H9 (cell line): ENCODE measurements around the gene TUBD1. TPM values are rescaled to one million over a fixed set of nuclear protein-coding genes. Genes with fewer than 3 reads are reported as not detected.

Experiments used
- DNase-seq: peaks from one replicate; pipeline ENCODE4 v3.0.0-alpha.2; 2017
- H2AFZ ChIP-seq: one replicate; pipeline ENCODE4 v1.6.1; 2013; ENCODE audit warnings: mild to moderate bottlenecking, low read length, control low read depth, moderate library complexity
- H2AK5ac ChIP-seq: 2 replicates; pipeline ENCODE4 v1.6.1; 2013; ENCODE audit warnings: low read length, control low read depth, mixed read lengths; ENCODE audit not compliant: insufficient read length
- H2BK120ac ChIP-seq: one replicate; pipeline ENCODE4 v1.6.1; 2013; ENCODE audit warnings: low read depth, mild to moderate bottlenecking, low read length, control low read depth, inconsistent platforms; ENCODE audit not compliant: poor library complexity, severe bottlenecking
- H2BK12ac ChIP-seq: 2 replicates; pipeline ENCODE4 v1.6.1; 2013; ENCODE audit warnings: low read length, control low read depth, mixed read lengths, low read depth; ENCODE audit not compliant: insufficient read length
- H2BK15ac ChIP-seq: 2 replicates; pipeline ENCODE4 v1.6.1; 2013; ENCODE audit warnings: low read depth, low read length, control low read depth
- H2BK20ac ChIP-seq: one replicate; pipeline ENCODE4 v1.6.1; 2013; ENCODE audit warnings: low read depth, mild to moderate bottlenecking, low read length, control low read depth, inconsistent platforms; ENCODE audit not compliant: poor library complexity, severe bottlenecking
- H2BK5ac ChIP-seq: 2 replicates; pipeline ENCODE4 v1.6.1; 2013; ENCODE audit warnings: low read length, control low read depth, mixed read lengths; ENCODE audit not compliant: insufficient read length
- H3K14ac ChIP-seq: 2 replicates; pipeline ENCODE4 v1.6.1; 2013; ENCODE audit warnings: low read length, control low read depth; ENCODE audit not compliant: insufficient read depth
- H3K18ac ChIP-seq: 2 replicates; pipeline ENCODE4 v1.6.1; 2013; ENCODE audit warnings: low read depth, mild to moderate bottlenecking, mixed read lengths, low read length, control low read depth; ENCODE audit not compliant: insufficient read length
- H3K23ac ChIP-seq: 2 replicates; pipeline ENCODE4 v1.6.1; 2013; ENCODE audit warnings: low read length, control low read depth, mixed read lengths, low read depth; ENCODE audit not compliant: insufficient read length
- H3K23me2 ChIP-seq: 2 replicates; pipeline ENCODE4 v1.6.1; 2013; ENCODE audit warnings: low read depth, mild to moderate bottlenecking, mixed read lengths, low read length, control low read depth; ENCODE audit not compliant: insufficient read length, poor library complexity, severe bottlenecking
- H3K27ac ChIP-seq: 2 replicates; pipeline ENCODE4 v1.5.1; 2013; ENCODE audit warnings: low read length, control low read depth, mixed read lengths, low read depth; ENCODE audit not compliant: insufficient read length
- H3K27me3 ChIP-seq: 2 replicates; pipeline ENCODE4 v1.6.1; 2013; ENCODE audit warnings: low read length, control low read depth, inconsistent platforms; ENCODE audit not compliant: insufficient read depth
- H3K4ac ChIP-seq: 2 replicates; pipeline ENCODE4 v1.6.1; 2013; ENCODE audit warnings: low read depth, mild to moderate bottlenecking, control low read depth, inconsistent platforms, low read length, moderate library complexity
- H3K4me1 ChIP-seq: 2 replicates; pipeline ENCODE4 v1.6.1; 2013; ENCODE audit warnings: low read length, control low read depth, inconsistent platforms; ENCODE audit not compliant: insufficient read depth
- H3K4me2 ChIP-seq: 2 replicates; pipeline ENCODE4 v1.6.1; 2013; ENCODE audit warnings: low read length, control low read depth, mixed read lengths; ENCODE audit not compliant: insufficient read length, insufficient read depth
- H3K56ac ChIP-seq: 2 replicates; pipeline ENCODE4 v1.6.1; 2013; ENCODE audit warnings: low read depth, mild to moderate bottlenecking, mixed read lengths, low read length, control low read depth; ENCODE audit not compliant: insufficient read length
- H3K79me1 ChIP-seq: 2 replicates; pipeline ENCODE4 v1.6.1; 2013; ENCODE audit warnings: low read depth, mild to moderate bottlenecking, moderate library complexity, low read length, control low read depth, inconsistent platforms; ENCODE audit not compliant: insufficient read depth, poor library complexity, severe bottlenecking
- H3K79me2 ChIP-seq: 2 replicates; pipeline ENCODE4 v1.6.1; 2013; ENCODE audit warnings: low read length, control low read depth, inconsistent platforms; ENCODE audit not compliant: insufficient read depth
- H3K9ac ChIP-seq: 2 replicates; pipeline ENCODE4 v1.6.1; 2013; ENCODE audit warnings: low read length, control low read depth, mixed read lengths; ENCODE audit not compliant: insufficient read length; ENCODE audit errors: extremely low read depth
- H3K9me3 ChIP-seq: one replicate; pipeline ENCODE4 v1.6.1; 2013; ENCODE audit warnings: low read depth, low read length, inconsistent platforms; ENCODE audit not compliant: control insufficient read depth
- H3T11ph ChIP-seq: one replicate; pipeline ENCODE4 v1.6.1; 2013; ENCODE audit warnings: mild to moderate bottlenecking, low read length, control low read depth, inconsistent platforms
- H4K20me1 ChIP-seq: one replicate; pipeline ENCODE4 v1.6.1; 2013; ENCODE audit not compliant: control insufficient read depth, insufficient read length, insufficient read depth
- H4K5ac ChIP-seq: 2 replicates; pipeline ENCODE4 v1.6.1; 2013; ENCODE audit warnings: low read depth, mild to moderate bottlenecking, mixed read lengths, low read length, control low read depth; ENCODE audit not compliant: insufficient read length
- H4K8ac ChIP-seq: replicated peaks from 2 replicates; pipeline ENCODE4 v1.6.1; 2013; ENCODE audit warnings: low read length, control low read depth, mixed read lengths, low read depth; ENCODE audit not compliant: insufficient read length
- H4K91ac ChIP-seq: 2 replicates; pipeline ENCODE4 v1.6.1; 2013; ENCODE audit warnings: low read depth, mild to moderate bottlenecking, moderate library complexity, mixed read lengths, low read length, control low read depth; ENCODE audit not compliant: insufficient read length
- H3K27ac Mint-ChIP-seq, 3 experiments: 2 replicates in 2 of 3; 3 replicates in 1 of 3; pipeline ENCODE4 v1.8.0; 2020 to 2021; ENCODE audit warnings: mixed read lengths in 3 of 3, mild to moderate bottlenecking in 1 of 3, moderate library complexity in 1 of 3
- H3K27me3 Mint-ChIP-seq: 2 replicates; pipeline ENCODE4 v1.8.0; 2021; ENCODE audit warnings: low read depth, mild to moderate bottlenecking, moderate library complexity, mixed read lengths
- H3K36me3 Mint-ChIP-seq, 3 experiments: 2 replicates in 2 of 3; 3 replicates in 1 of 3; pipeline ENCODE4 v1.8.0; 2020 to 2021; ENCODE audit warnings: low read depth in 3 of 3, mixed read lengths in 3 of 3; ENCODE audit not compliant: insufficient read depth in 1 of 3
- H3K4me1 Mint-ChIP-seq, 2 experiments: 2 replicates each; pipeline ENCODE4 v1.8.0; 2020; ENCODE audit warnings: mixed read lengths in 2 of 2
- H3K4me3 Mint-ChIP-seq, 2 experiments: 2 replicates in 1 of 2; 3 replicates in 1 of 2; pipeline ENCODE4 v1.8.0; 2020 to 2021; ENCODE audit warnings: mild to moderate bottlenecking in 2 of 2, mixed read lengths in 2 of 2, moderate library complexity in 1 of 2
- H3K9me3 Mint-ChIP-seq, 2 experiments: 2 replicates in 1 of 2; 3 replicates in 1 of 2; pipeline ENCODE4 v1.8.0; 2020; ENCODE audit warnings: mild to moderate bottlenecking in 2 of 2, mixed read lengths in 2 of 2, moderate library complexity in 1 of 2
- WGBS: extraction: QIAGEN DNeasy Blood & Tissue Kit; methylation state at CpG from one replicate; pipeline ENCODE4 v1.1.7; 2013; ENCODE audit warnings: missing lambda C conversion rate, low lambda C conversion rate, mixed read lengths; ENCODE audit not compliant: insufficient read length; ENCODE audit errors: extremely low coverage; 5-methylcytosine and 5-hydroxymethylcytosine counted together
- total RNA-seq: library from RNA; stranded (reverse); gene quantifications from 2 replicates; pipeline ENCODE4 v1.2.1, GENCODE V29; 2021
- TF ChIP-seq, protein P1 (sequence below): fragments of 200-600 bp; sonication (generic); conservative IDR thresholded peaks from 3 replicates; pipeline ENCODE4 v1.8.0; 2021; ENCODE audit warnings: antibody characterized with exemption, mild to moderate bottlenecking

The TUBD1 gene
- total RNA-seq, 1 experiment from 2014 or later, result 26.4 TPM

DNA sequence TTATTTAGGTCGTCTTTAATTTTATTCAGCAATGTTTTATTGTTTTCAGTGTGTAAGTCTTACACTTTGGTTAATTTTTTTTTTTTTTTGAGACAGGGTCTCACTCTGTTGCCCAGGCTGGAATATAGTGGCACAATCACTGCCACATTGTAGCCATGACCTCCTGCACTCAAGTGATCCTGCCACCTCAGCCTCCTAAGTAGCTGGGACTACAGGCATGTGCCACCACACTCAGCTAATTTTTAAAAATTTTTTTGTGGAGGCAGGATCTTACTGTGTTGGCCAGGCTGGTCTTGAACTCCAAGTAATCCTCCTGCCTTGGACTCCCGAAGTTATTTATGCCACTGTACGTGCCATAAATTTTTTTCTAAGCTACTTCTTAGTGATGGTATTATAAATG, 14.7 kb upstream of the TUBD1 start:
- Histone ChIP-seq H3K56ac (no peak overlapping the region), H3K27ac (no peak overlapping the region), H3K23ac (no peak overlapping the region), H3K14ac (no peak overlapping the region), H2BK12ac (no peak overlapping the region), H4K20me1 (no peaks in the 10 kb centered on the region), H2BK15ac (no peak overlapping the region), H3K9ac (no peak overlapping the region), H3T11ph (no peak overlapping the region), H3K4ac (no peak overlapping the region), H4K5ac (no peak overlapping the region), H3K4me1 (no peaks in the 10 kb centered on the region), H3K27me3 (no peaks in the 10 kb centered on the region), H3K18ac (no peak overlapping the region), H2BK20ac (no peak overlapping the region), H3K79me2 (no peaks in the 10 kb centered on the region), H2BK120ac (no peak overlapping the region), H4K91ac (no peak overlapping the region), H2AK5ac (no peak overlapping the region), H4K8ac (no peak overlapping the region), H3K9me3 (no peaks in the 10 kb centered on the region), H2BK5ac (no peak overlapping the region), H3K79me1 (peaks cover 3% of the 10 kb centered on the region), H3K4me2 (no peak overlapping the region), H3K23me2 (no peaks in the 10 kb centered on the region), H2AFZ (no peak overlapping the region)
- DNase-seq, result no peak
- WGBS, result no CpG with 5 or more reads among the region's 3 CpGs
- TF ChIP-seq, protein P1, sequence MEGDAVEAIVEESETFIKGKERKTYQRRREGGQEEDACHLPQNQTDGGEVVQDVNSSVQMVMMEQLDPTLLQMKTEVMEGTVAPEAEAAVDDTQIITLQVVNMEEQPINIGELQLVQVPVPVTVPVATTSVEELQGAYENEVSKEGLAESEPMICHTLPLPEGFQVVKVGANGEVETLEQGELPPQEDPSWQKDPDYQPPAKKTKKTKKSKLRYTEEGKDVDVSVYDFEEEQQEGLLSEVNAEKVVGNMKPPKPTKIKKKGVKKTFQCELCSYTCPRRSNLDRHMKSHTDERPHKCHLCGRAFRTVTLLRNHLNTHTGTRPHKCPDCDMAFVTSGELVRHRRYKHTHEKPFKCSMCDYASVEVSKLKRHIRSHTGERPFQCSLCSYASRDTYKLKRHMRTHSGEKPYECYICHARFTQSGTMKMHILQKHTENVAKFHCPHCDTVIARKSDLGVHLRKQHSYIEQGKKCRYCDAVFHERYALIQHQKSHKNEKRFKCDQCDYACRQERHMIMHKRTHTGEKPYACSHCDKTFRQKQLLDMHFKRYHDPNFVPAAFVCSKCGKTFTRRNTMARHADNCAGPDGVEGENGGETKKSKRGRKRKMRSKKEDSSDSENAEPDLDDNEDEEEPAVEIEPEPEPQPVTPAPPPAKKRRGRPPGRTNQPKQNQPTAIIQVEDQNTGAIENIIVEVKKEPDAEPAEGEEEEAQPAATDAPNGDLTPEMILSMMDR, result no peak
- no peak overlapping the region for H3K27ac Mint-ChIP-seq
- H3K9me3 Mint-ChIP-seq, result no peaks in the 10 kb centered on the region
- no peak overlapping the region for H3K4me3 Mint-ChIP-seq
- H3K27me3 Mint-ChIP-seq, result no peaks in the 10 kb centered on the region
- H3K4me1 Mint-ChIP-seq, result no peaks in the 10 kb centered on the region
- peaks cover 0 to 9% (median 5%) of the 10 kb centered on the region in 3 experiments; a peak in 4 of 7 replicates for H3K36me3 Mint-ChIP-seq
